NCI-H82 (cell line): ENCODE results near the gene OAF.
"Not testable (repeated sequence)": the region's sequence is repeated elsewhere in the genome, so short reads cannot be mapped to it uniquely, and the experiment has no call there.

Experiments used
- DNase-seq: peaks from one replicate; lab custom pipeline; 2025; lab: John Stamatoyannopoulos, UW

The OAF gene

GRCh38 chr11:120210626-120211521 lies at the start of gene OAF:
Gene OAF (plus strand): TSS chr11:120211032. CDS start chr11:120211280, 248 bp downstream.
- DNase-seq = peak; percentile 76

- DNase-seq = no peak
Measured at GRCh38 chr11:120167659-120168058, 43.2 kb upstream of the OAF start.

GRCh38 chr11:120168108-120168959 lies 42.5 kb upstream of the OAF start:
- no peak for DNase-seq

GRCh38 chr11:120168960-120169681 lies 41.7 kb upstream of the OAF start:
- DNase-seq = peak; percentile 70

- DNase-seq = no peak
Measured at GRCh38 chr11:120169981-120170698, 40.7 kb upstream of the OAF start.

GRCh38 chr11:120170741-120171261 lies 40.0 kb upstream of the OAF start:
- no peak for DNase-seq

- peak; percentile 73 for DNase-seq
Measured at GRCh38 chr11:120172054-120172911, 38.5 kb upstream of the OAF start.

GRCh38 chr11:120173019-120173705 lies 37.7 kb upstream of the OAF start:
- no peak for DNase-seq

- no peak for DNase-seq
Measured at GRCh38 chr11:120173807-120174206, 37.0 kb upstream of the OAF start.

GRCh38 chr11:120174866-120175265 lies 36.0 kb upstream of the OAF start:
- DNase-seq = no peak

- DNase-seq = no peak
Measured at GRCh38 chr11:120178561-120179056, 32.2 kb upstream of the OAF start.

- no peak for DNase-seq
Measured at GRCh38 chr11:120179057-120179672, 31.7 kb upstream of the OAF start.

- DNase-seq = not testable (repeated sequence)
Measured at GRCh38 chr11:120180063-120180462, 30.8 kb upstream of the OAF start.

GRCh38 chr11:120180551-120181232 lies 30.1 kb upstream of the OAF start:
- DNase-seq = no peak

GRCh38 chr11:120181376-120181975 lies 29.4 kb upstream of the OAF start:
- DNase-seq = no peak

- DNase-seq = no peak
Measured at GRCh38 chr11:120182372-120182771, 28.5 kb upstream of the OAF start.

GRCh38 chr11:120182790-120183491 lies 27.9 kb upstream of the OAF start:
- peak; percentile 58 for DNase-seq
